ENCODE measurements around the gene PSME1.

Gene PSME1

DNA sequence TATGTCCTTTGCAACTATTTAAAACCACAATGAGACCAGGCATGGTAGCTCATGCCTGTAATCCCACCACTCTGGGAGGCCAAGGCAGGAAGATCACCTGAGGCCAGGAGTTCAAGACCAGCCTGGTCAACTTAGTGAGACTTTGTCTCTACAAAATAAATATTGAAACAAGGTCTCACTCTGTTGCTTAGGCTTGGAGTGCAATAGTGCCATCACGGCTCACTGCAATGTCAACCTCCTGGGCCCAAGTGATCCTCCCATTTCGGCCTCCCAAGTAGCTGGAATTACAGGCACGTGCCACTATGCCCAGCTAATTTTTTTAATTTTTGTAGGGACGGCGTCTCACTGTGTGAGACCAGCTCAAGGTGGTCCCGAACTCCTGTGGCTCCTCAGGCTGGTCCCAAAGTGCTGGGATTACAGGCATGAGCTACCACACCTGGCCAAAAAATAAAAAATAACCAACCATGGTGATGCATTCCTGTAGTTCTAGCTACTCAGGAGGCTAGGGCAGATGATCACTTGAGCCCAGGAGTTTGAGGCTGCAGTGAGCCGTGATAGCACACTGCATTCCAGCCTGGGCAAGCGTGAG lies 6.5 kb upstream of the PSME1 start:
- FAIRE-seq (no peak), DNase-seq (ENCODE audit: insufficient read length, low spot score) (no peak)
- no peak for TF ChIP-seq POLR2A (IDR thresholded peaks at IDR 0.05; ENCODE audit: low read depth, low read length)

DNA sequence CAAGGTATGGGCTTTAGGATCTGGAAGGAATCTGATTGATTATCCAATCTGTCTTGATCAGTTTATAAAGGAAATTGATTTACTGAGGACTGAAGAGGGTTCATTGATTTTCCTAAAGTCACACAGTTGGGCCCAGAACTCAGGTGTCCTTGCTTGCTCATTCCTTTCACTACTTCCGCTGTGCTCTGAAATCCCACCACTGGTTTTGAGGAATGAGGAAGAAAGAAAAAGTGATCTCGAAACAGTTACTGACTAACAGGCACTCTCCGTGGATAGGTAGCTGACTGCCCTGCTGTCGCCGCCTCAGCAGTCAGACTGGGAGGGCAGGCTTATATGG lies 5.6 kb upstream of the PSME1 start, which contains the start of gene FITM1:
FITM1 (plus strand) TSS at position 280 of the 337 bp plus-strand sequence. CDS start 905 bp downstream, outside the sequence.
- FAIRE-seq (no peak), DNase-seq (ENCODE audit: insufficient read length, low spot score) (no peak)
- no peak for TF ChIP-seq POLR2A (IDR thresholded peaks at IDR 0.05; ENCODE audit: low read depth, low read length)

DNA sequence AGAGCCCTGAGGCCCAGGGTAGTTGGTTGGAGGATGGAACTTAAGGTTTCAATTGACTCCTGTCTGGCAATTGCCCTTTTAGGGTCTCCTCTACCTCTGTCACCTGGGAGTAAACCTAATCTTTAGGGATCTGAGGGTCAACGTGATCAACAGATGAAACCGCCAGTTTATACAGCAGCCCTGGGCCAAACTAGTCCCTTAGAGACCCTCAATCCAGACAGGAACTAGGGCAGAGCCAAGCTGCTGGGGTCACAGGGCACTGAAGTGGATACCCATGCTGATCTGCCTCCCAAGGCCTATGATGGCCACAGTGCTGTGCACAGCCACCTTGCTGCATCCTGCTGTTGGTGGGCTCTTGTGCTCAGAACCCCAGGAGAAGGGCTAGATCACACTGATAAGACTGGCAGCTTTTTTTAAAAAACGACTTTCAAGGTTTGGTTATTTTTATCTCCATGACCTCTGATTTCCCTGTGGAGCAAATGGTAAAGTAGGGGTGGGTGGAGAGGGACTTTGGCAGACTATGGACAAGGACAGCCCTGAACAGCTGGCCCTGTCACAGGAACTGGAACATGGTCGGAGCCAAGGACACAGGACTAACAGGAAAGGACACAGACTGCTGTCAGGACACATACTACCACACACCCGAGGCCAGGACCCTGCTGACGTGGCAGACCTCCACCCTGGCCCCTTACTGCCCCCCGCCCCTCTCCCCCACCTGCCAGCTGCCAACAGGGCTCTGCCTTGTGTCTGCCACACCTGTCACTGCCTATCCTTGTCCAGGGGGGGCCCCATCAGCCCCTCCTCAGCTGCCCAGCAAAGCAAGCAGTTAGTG lies 5.1 kb upstream of the PSME1 start:
- TF ChIP-seq POLR2A (IDR thresholded peaks at IDR 0.05; ENCODE audit: low read depth, low read length), result no peak

DNA sequence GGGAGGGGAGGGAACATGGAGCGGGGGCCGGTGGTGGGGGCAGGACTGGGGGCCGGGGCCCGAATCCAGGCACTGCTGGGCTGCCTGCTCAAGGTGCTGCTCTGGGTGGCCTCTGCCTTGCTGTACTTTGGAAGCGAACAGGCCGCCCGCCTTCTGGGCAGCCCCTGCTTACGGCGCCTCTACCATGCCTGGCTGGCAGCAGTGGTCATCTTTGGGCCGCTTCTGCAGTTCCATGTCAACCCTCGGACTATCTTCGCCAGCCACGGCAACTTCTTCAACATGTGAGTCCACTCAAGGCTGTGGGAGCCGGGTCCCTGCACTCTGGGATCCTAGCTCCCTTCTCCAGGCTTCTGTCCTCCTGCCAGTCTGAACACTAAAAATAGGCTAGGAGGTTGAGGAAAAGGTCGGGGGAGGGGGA lies 4.4 kb upstream of the PSME1 start:
- TF ChIP-seq POLR2A (IDR thresholded peaks at IDR 0.05; ENCODE audit: low read depth, low read length), result no peak
- DNase-seq (ENCODE audit: insufficient read length, low spot score) (no peak), FAIRE-seq (no peak)

More for the DNA sequence above, 5.1 kb upstream of the PSME1 start:
- no peak for DNase-seq (ENCODE audit: insufficient read length, low spot score)
- no peak for FAIRE-seq

DNA sequence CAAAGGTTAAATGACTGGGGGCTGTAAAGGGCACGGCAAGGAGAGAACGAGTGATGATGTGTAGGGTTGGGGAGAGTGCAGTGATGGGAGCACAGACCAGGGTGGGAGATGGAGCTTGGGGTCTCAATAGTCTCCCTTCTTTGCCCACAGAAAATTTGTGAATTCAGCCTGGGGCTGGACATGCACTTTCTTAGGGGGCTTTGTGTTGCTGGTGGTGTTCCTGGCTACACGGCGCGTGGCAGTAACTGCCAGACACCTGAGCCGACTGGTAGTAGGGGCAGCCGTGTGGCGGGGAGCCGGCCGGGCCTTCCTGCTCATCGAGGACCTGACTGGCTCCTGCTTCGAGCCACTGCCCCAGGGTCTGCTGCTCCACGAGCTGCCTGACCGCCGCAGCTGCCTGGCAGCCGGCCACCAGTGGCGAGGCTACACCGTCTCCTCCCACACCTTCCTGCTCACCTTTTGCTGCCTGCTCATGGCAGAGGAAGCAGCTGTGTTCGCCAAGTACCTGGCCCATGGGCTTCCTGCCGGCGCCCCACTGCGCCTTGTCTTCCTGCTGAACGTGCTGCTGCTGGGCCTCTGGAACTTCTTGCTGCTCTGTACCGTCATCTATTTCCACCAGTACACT lies 3.8 kb upstream of the PSME1 start:
- TF ChIP-seq POLR2A (IDR thresholded peaks at IDR 0.05; ENCODE audit: low read depth, low read length), result no peak

DNA sequence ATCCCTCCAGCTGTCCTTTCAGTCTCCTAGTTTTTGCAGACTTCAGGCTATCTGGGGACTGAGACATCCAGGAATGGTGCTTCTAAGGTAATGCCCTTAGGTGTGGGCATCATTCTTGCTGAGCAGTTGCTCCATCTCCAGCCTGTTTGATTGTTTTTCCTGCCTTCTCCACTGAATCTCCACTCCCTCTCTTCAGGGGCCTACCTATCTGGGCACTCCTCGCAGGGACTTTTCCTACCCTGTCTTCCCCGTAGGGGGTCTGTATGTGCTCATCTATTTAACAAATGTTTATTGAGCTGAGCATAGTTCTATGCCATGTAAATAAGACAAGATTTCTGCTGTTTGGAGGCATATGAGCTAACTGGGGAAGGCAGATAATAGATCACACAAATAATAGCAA lies 3.0 kb upstream of the PSME1 start:
- no peak for TF ChIP-seq POLR2A (IDR thresholded peaks at IDR 0.05; ENCODE audit: low read depth, low read length)
- no peak for DNase-seq (ENCODE audit: insufficient read length, low spot score)
- FAIRE-seq, result no peak

More for the DNA sequence above, 3.8 kb upstream of the PSME1 start:
- FAIRE-seq (no peak), DNase-seq (ENCODE audit: insufficient read length, low spot score) (no peak)

DNA sequence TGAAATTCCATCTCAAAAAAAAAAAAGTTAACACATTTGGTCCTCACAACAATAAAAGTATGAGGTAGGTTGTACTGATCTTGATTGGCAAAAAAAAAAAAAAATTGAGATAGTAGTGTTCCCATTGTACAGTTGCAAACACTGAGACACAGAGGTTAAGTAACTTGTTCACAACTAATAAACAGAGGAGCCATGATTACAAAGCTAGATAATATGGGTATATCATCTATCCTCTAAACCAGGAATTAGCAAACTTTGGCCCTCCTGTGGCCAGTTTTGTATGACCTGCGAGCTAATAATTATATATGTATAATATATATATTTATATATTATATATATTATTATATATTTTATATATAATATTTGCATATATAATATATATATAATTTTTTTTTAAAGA lies 2.3 kb upstream of the PSME1 start:
- DNase-seq (ENCODE audit: insufficient read length, low spot score) (no peak), FAIRE-seq (no peak)
- no peak for TF ChIP-seq POLR2A (IDR thresholded peaks at IDR 0.05; ENCODE audit: low read depth, low read length)

DNA sequence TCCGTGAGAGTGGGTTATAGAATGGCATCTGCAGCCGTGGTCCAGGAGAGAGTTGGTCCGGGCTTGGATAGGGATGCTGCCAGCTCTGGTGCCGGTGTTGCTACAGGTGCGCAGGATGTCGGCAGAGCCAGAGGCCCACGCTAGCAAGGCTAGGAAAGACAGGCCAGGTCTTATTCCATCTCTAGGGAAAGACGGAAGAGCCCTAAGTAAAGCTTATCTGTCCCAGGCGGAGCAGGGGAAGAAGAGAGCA lies 485 bp upstream of the PSME1 start:
- DNase-seq (ENCODE audit: insufficient read length, low spot score) (no peak), FAIRE-seq (no peak)
- no peak for TF ChIP-seq POLR2A (IDR thresholded peaks at IDR 0.05; ENCODE audit: low read depth, low read length)

DNA sequence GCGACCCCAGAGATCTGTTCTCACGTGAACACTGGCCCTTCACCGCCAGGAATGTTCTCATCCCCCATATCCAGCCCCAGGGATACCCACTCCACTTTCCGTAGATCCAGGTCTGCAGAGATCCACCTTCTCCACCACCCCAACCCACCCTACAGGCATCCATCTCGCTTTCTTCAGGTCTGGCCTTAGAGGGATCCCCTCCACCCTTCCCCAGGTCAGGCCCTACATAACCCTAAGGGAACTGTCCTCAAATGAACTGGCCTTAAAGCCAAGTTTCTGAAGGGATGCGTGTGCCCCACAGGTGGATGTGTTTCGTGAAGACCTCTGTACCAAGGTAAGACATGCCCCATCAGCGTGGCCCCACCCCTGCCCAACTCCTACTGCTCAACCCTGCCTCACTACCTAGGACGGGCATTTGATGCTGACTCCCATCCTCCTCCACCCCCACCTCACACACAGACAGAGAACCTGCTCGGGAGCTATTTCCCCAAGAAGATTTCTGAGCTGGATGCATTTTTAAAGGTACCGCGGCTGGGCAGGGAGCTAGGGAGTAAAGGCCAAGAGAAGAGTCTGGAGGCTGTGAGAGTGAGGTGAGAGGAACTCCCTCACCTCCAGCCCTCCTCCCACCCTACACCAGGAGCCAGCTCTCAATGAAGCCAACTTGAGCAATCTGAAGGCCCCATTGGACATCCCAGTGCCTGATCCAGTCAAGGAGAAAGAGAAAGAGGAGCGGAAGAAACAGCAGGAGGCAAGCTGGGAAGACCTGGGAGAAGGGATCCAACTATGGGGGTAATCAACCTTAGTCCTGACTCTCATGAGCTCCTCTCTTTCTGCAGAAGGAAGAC lies 912 bp downstream of the PSME1 start:
- TF ChIP-seq POLR2A (IDR thresholded peaks at IDR 0.05; ENCODE audit: low read depth, low read length), result no peak
- no peak for DNase-seq (ENCODE audit: insufficient read length, low spot score)
- no peak for FAIRE-seq

DNA sequence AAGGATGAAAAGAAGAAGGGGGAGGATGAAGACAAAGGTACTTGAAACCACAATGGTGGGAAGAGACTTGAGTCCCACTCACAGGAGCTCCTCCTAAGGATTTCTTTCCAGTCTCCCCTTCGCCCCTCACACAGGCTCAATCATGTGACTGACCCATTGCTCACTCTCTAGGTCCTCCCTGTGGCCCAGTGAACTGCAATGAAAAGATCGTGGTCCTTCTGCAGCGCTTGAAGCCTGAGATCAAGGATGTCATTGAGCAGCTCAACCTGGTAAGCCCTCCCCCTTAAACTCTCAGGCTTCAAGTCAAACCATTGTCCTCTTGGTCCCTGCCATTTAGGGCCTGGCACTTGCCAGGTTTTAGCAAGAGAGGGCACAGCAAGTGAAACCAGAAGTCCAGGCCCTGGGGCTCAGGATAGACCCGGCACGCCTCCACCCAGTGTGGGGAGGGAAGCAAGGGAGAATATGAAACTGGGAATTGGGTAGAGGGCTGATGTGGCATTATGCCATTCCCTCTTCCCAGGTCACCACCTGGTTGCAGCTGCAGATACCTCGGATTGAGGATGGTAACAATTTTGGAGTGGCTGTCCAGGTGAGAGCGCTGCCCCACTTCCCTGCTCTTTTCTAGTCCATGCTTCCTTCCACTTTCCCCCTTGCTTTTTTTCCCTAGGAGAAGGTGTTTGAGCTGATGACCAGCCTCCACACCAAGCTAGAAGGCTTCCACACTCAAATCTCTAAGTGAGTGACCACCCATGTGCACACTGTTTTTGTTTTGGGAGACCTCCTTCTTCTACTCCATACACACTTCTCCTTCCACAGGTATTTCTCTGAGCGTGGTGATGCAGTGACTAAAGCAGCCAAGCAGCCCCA lies 1.8 kb downstream of the PSME1 start:
- DNase-seq (ENCODE audit: insufficient read length, low spot score), result no peak
- FAIRE-seq, result no peak
- no peak; the same call in 1 of the 2 replicates for TF ChIP-seq POLR2A (IDR thresholded peaks at IDR 0.05; ENCODE audit: low read depth, low read length)

DNA sequence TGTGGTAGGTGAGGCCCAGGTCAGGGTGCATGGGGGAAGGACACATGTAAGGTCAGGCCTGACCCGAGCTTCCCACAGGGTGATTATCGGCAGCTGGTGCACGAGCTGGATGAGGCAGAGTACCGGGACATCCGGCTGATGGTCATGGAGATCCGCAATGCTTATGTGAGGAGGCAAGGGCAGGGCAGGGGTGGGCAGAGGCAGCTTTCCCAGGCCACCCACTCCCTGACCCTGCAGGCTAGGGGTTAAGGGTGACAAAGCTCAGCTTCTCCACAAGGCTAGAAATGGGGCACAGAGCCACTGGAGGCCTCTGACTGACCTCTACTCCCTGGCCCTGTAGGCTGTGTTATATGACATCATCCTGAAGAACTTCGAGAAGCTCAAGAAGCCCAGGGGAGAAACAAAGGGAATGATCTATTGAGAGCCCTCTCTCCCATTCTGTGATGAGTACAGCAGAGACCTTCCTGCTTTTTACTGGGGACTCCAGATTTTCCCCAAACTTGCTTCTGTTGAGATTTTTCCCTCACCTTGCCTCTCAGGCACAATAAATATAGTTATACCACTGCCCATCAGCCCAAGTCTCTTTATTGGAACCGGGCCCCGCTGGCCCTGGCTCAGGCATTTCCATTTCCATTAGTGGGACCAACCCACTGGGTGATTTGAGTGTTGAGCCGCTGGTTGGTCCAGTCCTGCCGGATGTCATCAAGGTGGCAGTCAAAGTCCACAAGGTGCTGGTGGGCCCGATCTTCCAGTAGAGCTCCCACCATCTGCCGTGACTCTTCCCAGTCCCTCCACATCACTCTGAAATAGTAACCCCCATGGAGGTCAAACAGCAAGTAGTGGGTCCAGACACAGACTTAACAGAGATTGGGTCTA lies 2.6 kb downstream of the PSME1 start:
- TF ChIP-seq POLR2A (IDR thresholded peaks at IDR 0.05; ENCODE audit: low read depth, low read length), result no peak
- no peak for FAIRE-seq
- no peak for DNase-seq (ENCODE audit: insufficient read length, low spot score)

DNA sequence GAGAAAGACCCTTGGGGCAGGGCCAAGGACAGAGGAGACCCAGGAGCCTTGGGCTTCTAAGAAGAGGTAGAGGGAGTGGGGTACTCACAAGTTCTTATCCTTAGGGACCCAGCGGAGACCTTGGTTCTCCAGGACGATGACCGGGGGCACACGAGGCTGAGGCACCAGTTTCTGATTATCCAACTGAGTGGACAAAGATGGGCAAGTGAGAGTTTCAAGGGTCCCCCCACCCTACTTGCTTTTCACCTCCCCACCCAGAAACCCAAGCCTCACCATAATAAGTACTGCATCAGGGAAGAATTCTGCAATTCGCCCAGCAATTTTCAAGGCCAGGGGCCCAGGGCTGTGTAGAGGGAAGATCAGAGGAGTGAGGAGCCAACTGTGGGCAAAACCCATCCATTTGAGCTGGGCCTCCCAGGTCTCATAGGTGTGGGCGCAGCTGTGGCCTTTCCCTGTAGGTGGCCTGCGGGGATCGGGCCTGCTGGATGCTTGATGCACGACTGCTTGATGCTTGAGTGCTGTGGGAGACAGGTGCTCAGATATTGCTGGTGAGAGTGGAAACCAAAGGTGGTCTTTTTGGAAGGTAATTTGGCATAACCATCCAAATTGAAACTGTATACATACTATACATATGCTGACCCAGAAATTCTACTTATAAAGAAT lies 3.4 kb downstream of the PSME1 start:
- DNase-seq (ENCODE audit: insufficient read length, low spot score) (no peak), FAIRE-seq (no peak)
- TF ChIP-seq POLR2A (IDR thresholded peaks at IDR 0.05; ENCODE audit: low read depth, low read length), result no peak

Measured in H54 (cell line).